OCI-LY3 (cell line): ENCODE measurements around the gene WASHC1.
"Not testable (repeated sequence)": the region's sequence is repeated elsewhere in the genome, so short reads cannot be mapped to it uniquely, and the experiment has no call there.

ENCODE experiments used
- CTCF ChIP-seq: fragments of 200-600, 300-600 bp; sonication (generic); IDR thresholded peaks from 2 replicates; pipeline ENCODE4 v1.5.1; 2014; ENCODE audit warnings: antibody characterized with exemption, low read length, low read depth
- EZH2phosphoT487 ChIP-seq: fragments of 200-600 bp; shearing (Covaris generic); IDR thresholded peaks from 2 replicates; pipeline ENCODE4 v1.6.1; 2018; ENCODE audit warnings: antibody characterized with exemption, mixed run types, low read depth

- TF ChIP-seq CTCF, EZH2phosphoT487: not testable (repeated sequence)
Measured at GRCh38 chr9:10207-10606, 19.0 kb downstream of the WASHC1 start.
